GM06990 (cell line): ENCODE results near the gene MACC1.
"Not testable (repeated sequence)": the region's sequence is repeated elsewhere in the genome, so short reads cannot be mapped to it uniquely, and the experiment has no call there.

Experiments used
- DNase-seq: peaks from one replicate; pipeline ENCODE4 v3.0.0-alpha.2; 2011; ENCODE audit not compliant: insufficient read length; ENCODE audit errors: extremely low read depth
- H3K27me3 ChIP-seq: replicated peaks from 2 replicates; pipeline ENCODE4 v1.6.0; 2011; ENCODE audit warnings: low read length; ENCODE audit not compliant: control insufficient read depth, insufficient read depth
- H3K36me3 ChIP-seq: 2 replicates; pipeline ENCODE4 v1.5.1; 2011; ENCODE audit warnings: low read length; ENCODE audit not compliant: control insufficient read depth, insufficient read depth
- H3K4me3 ChIP-seq: replicated peaks from 2 replicates; pipeline ENCODE4 v1.5.1; 2011; ENCODE audit warnings: low read depth, mild to moderate bottlenecking, control low read depth, low read length
- CTCF ChIP-seq: IDR thresholded peaks from 2 replicates; pipeline ENCODE4 v1.5.1; 2011; ENCODE audit warnings: low read length, control low read depth, mild to moderate bottlenecking, inconsistent platforms; ENCODE audit not compliant: insufficient read depth, poor library complexity, severe bottlenecking

The MACC1 gene

GRCh38 chr7:20213378-20213777, 3.8 kb downstream of the MACC1 start:
- TF ChIP-seq CTCF, result no peak
- H3K36me3 ChIP-seq, result no peaks in the 10 kb centered on the region; the same call in 1 of the 2 replicates
- H3K27me3 ChIP-seq, result no peaks in the 10 kb centered on the region

GRCh38 chr7:20211376-20211775, 5.8 kb downstream of the MACC1 start:
- Histone ChIP-seq H3K27me3 (no peaks in the 10 kb centered on the region), H3K36me3 (no peaks in the 10 kb centered on the region; the same call in 1 of the 2 replicates), H3K4me3 (no peak overlapping the region)
- no peak for DNase-seq
- no peak for TF ChIP-seq CTCF

More at GRCh38 chr7:20213378-20213777, 3.8 kb downstream of the MACC1 start:
- no peak overlapping the region for H3K4me3 ChIP-seq
- DNase-seq, result no peak

GRCh38 chr7:20208651-20209307, 8.4 kb downstream of the MACC1 start:
- no peak overlapping the region for H3K4me3 ChIP-seq
- DNase-seq, result no peak
- TF ChIP-seq CTCF, result no peak
- H3K27me3 ChIP-seq, result no peaks in the 10 kb centered on the region
- no peaks in the 10 kb centered on the region; the same call in 1 of the 2 replicates for H3K36me3 ChIP-seq

GRCh38 chr7:20207811-20208210, 9.4 kb downstream of the MACC1 start:
- H3K27me3 ChIP-seq, H3K4me3 ChIP-seq, H3K36me3 ChIP-seq, DNase-seq: not testable (repeated sequence)

- no peaks in the 10 kb centered on the region for H3K27me3 ChIP-seq
- H3K36me3 ChIP-seq, result no peaks in the 10 kb centered on the region; the same call in 1 of the 2 replicates
- no peak for DNase-seq
- TF ChIP-seq CTCF, result no peak
- H3K4me3 ChIP-seq, result no peak overlapping the region
Measured at GRCh38 chr7:20206104-20206896, 10.9 kb downstream of the MACC1 start.

GRCh38 chr7:20203316-20203715, 13.9 kb downstream of the MACC1 start:
- Histone ChIP-seq H3K27me3 (no peaks in the 10 kb centered on the region), H3K4me3 (no peak overlapping the region), H3K36me3 (no peaks in the 10 kb centered on the region; the same call in 1 of the 2 replicates)
- no peak for TF ChIP-seq CTCF
- no peak for DNase-seq
